Measurements from ENCODE around the gene SUMO3.
"Not testable (repeated sequence)": the region's sequence is repeated elsewhere in the genome, so short reads cannot be mapped to it uniquely, and the experiment has no call there.

The SUMO3 gene

GRCh38 chr21:44842087-44842486 lies 24.2 kb upstream of the SUMO3 start:
- H3K4me1 Mint-ChIP-seq = peaks cover 10 to 18% of the 10 kb centered on the region in 2 donors
- no peak overlapping the region for H3K27ac Mint-ChIP-seq
- H3K9me3 Mint-ChIP-seq = no peaks in the 10 kb centered on the region
- peaks cover 36 to 55% of the 10 kb centered on the region in 2 donors for H3K27me3 Mint-ChIP-seq
- ATAC-seq (replicated peaks) (no peak), DNase-seq (no peak)
- H3K4me3 Mint-ChIP-seq = no peak overlapping the region
- no peaks in the 10 kb centered on the region for H3K36me3 Mint-ChIP-seq

- Mint-ChIP-seq H3K36me3 (no peaks in the 10 kb centered on the region), H3K27ac (no peak overlapping the region), H3K27me3 (peaks cover 36 to 62% of the 10 kb centered on the region in 2 donors), H3K9me3 (no peaks in the 10 kb centered on the region), H3K4me3 (no peak overlapping the region), H3K4me1 (peaks cover 5% of the 10 kb centered on the region in 2 donors)
- DNase-seq (no peak), ATAC-seq (replicated peaks) (no peak)
These were observed 22.9 kb upstream of the SUMO3 start for GRCh38 chr21:44840771-44841170.

- Mint-ChIP-seq H3K27ac (no peak overlapping the region), H3K4me1 (peaks cover 0 to 2% of the 10 kb centered on the region in 2 donors), H3K4me3 (no peak overlapping the region), H3K9me3 (no peaks in the 10 kb centered on the region), H3K36me3 (no peaks in the 10 kb centered on the region), H3K27me3 (peaks cover 28 to 47% of the 10 kb centered on the region in 2 donors)
- ATAC-seq (replicated peaks) = no peak
- no peak for DNase-seq
These were observed 21.1 kb upstream of the SUMO3 start for GRCh38 chr21:44838951-44839350.

GRCh38 chr21:44838039-44838895 lies 20.4 kb upstream of the SUMO3 start:
- Mint-ChIP-seq H3K4me1 (peaks cover under 1 to 2% of the 10 kb centered on the region in 2 donors), H3K9me3 (no peaks in the 10 kb centered on the region), H3K4me3 (no peak overlapping the region), H3K27me3 (peaks cover 28 to 47% of the 10 kb centered on the region in 2 donors), H3K27ac (no peak overlapping the region), H3K36me3 (no peaks in the 10 kb centered on the region)
- ATAC-seq (replicated peaks) (peak in 1 of 2 donors; percentile 41), DNase-seq (no peak)

- Mint-ChIP-seq H3K27me3 (peaks cover 27 to 45% of the 10 kb centered on the region in 2 donors), H3K9me3 (no peaks in the 10 kb centered on the region), H3K4me3 (no peak overlapping the region), H3K36me3 (no peaks in the 10 kb centered on the region), H3K4me1 (peaks cover 2 to 7% of the 10 kb centered on the region in 2 donors), H3K27ac (no peak overlapping the region)
- no peak for DNase-seq
- no peak for ATAC-seq (replicated peaks)
These were observed 19.7 kb upstream of the SUMO3 start for GRCh38 chr21:44837537-44837936.

GRCh38 chr21:44836666-44837471 lies 19.0 kb upstream of the SUMO3 start:
- no peak for DNase-seq
- H3K4me1 Mint-ChIP-seq = peaks cover 2 to 7% of the 10 kb centered on the region in 2 donors
- no peaks in the 10 kb centered on the region for H3K36me3 Mint-ChIP-seq
- H3K27me3 Mint-ChIP-seq = peaks cover 21 to 39% of the 10 kb centered on the region in 2 donors
- H3K4me3 Mint-ChIP-seq = no peak overlapping the region
- H3K27ac Mint-ChIP-seq = no peak overlapping the region
- ATAC-seq (replicated peaks) = no peak
- H3K9me3 Mint-ChIP-seq = no peaks in the 10 kb centered on the region

GRCh38 chr21:44836349-44836665 lies 18.4 kb upstream of the SUMO3 start:
- no peak overlapping the region for H3K27ac Mint-ChIP-seq
- peaks cover 3 to 10% of the 10 kb centered on the region in 2 donors for H3K4me1 Mint-ChIP-seq
- no peak for ATAC-seq (replicated peaks)
- no peaks in the 10 kb centered on the region for H3K36me3 Mint-ChIP-seq
- no peak for DNase-seq
- peaks cover 18 to 33% of the 10 kb centered on the region in 2 donors for H3K27me3 Mint-ChIP-seq
- no peaks in the 10 kb centered on the region for H3K9me3 Mint-ChIP-seq
- H3K4me3 Mint-ChIP-seq = no peak overlapping the region

- H3K27ac Mint-ChIP-seq = no peak overlapping the region
- DNase-seq (no peak), ATAC-seq (replicated peaks) (no peak)
- H3K9me3 Mint-ChIP-seq = no peaks in the 10 kb centered on the region
- no peaks in the 10 kb centered on the region for H3K36me3 Mint-ChIP-seq
- H3K4me3 Mint-ChIP-seq = no peak overlapping the region
- H3K4me1 Mint-ChIP-seq = peaks cover 8 to 17% of the 10 kb centered on the region in 2 donors
- H3K27me3 Mint-ChIP-seq = peaks cover 13 to 30% of the 10 kb centered on the region in 2 donors
These were observed 17.7 kb upstream of the SUMO3 start for GRCh38 chr21:44835647-44835973.

- no peak for DNase-seq
- no peak overlapping the region for H3K4me3 Mint-ChIP-seq
- no peaks in the 10 kb centered on the region for H3K36me3 Mint-ChIP-seq
- peaks cover 9 to 20% of the 10 kb centered on the region in 2 donors for H3K4me1 Mint-ChIP-seq
- ATAC-seq (replicated peaks) = no peak
- H3K27me3 Mint-ChIP-seq = peaks cover 8 to 25% of the 10 kb centered on the region in 2 donors
- no peak overlapping the region for H3K27ac Mint-ChIP-seq
- no peaks in the 10 kb centered on the region for H3K9me3 Mint-ChIP-seq
These were observed 17.2 kb upstream of the SUMO3 start for GRCh38 chr21:44834951-44835646.

- DNase-seq (no peak), ATAC-seq (replicated peaks) (no peak)
- H3K4me3 Mint-ChIP-seq = no peak overlapping the region
- no peaks in the 10 kb centered on the region for H3K9me3 Mint-ChIP-seq
- peaks cover 15 to 27% of the 10 kb centered on the region in 2 donors for H3K4me1 Mint-ChIP-seq
- H3K36me3 Mint-ChIP-seq = no peaks in the 10 kb centered on the region
- H3K27me3 Mint-ChIP-seq = peaks cover 5 to 21% of the 10 kb centered on the region in 2 donors
- H3K27ac Mint-ChIP-seq = no peak overlapping the region
These were observed 16.5 kb upstream of the SUMO3 start for GRCh38 chr21:44834231-44834950.

GRCh38 chr21:44833663-44834062 lies 15.8 kb upstream of the SUMO3 start:
- DNase-seq (no peak), ATAC-seq (replicated peaks) (no peak)
- peaks cover 17 to 30% of the 10 kb centered on the region in 2 donors for H3K4me1 Mint-ChIP-seq
- H3K36me3 Mint-ChIP-seq = peaks cover 0 to under 1% of the 10 kb centered on the region in 2 donors
- H3K27ac Mint-ChIP-seq = no peak overlapping the region
- H3K27me3 Mint-ChIP-seq = peaks cover 0 to 17% of the 10 kb centered on the region in 2 donors
- H3K4me3 Mint-ChIP-seq = no peak overlapping the region
- H3K9me3 Mint-ChIP-seq = no peaks in the 10 kb centered on the region

GRCh38 chr21:44832516-44833255 lies 14.8 kb upstream of the SUMO3 start:
- not testable (repeated sequence) for ATAC-seq (replicated peaks); H3K27ac Mint-ChIP-seq; H3K36me3 Mint-ChIP-seq; DNase-seq; H3K4me3 Mint-ChIP-seq; H3K9me3 Mint-ChIP-seq
- Mint-ChIP-seq H3K4me1 (peaks cover 16 to 30% of the 10 kb centered on the region in 2 donors), H3K27me3 (peaks cover under 1 to 12% of the 10 kb centered on the region in 2 donors)

GRCh38 chr21:44831227-44831860 lies 13.5 kb upstream of the SUMO3 start:
- peaks cover 13 to 14% of the 10 kb centered on the region in 2 donors for H3K36me3 Mint-ChIP-seq
- H3K9me3 Mint-ChIP-seq = peaks cover 10 to 16% of the 10 kb centered on the region in 2 donors
- ATAC-seq (replicated peaks) = peak; percentile 50 to 60
- no peak overlapping the region for H3K27ac Mint-ChIP-seq
- peaks cover 16 to 30% of the 10 kb centered on the region in 2 donors for H3K4me1 Mint-ChIP-seq
- DNase-seq = no peak
- peaks cover under 1 to 7% of the 10 kb centered on the region in 2 donors for H3K27me3 Mint-ChIP-seq
- peak overlapping the region; percentile 0 to 58 for H3K4me3 Mint-ChIP-seq

Measured in stimulated activated naive B cell treated with anti-CD40 and anti-IgM and Interleukin-4, amounts not matched to agents 10 μg/mL and 1 μg/mL and 100 μg/mL, for 72 hours (primary cell).